Ecto neural progenitor cell (in vitro differentiated cells): ENCODE data around the gene PELI3.
"Not testable (repeated sequence)": the region's sequence is repeated elsewhere in the genome, so short reads cannot be mapped to it uniquely, and the experiment has no call there.

Experiments
- DNase-seq: peaks from one replicate; pipeline ENCODE4 v3.0.0-alpha.2; 2018; ENCODE audit warnings: low spot score

PELI3 gene

GRCh38 chr11:66447012-66447411 lies 19.7 kb upstream of the PELI3 start:
- DNase-seq, result no peak

GRCh38 chr11:66448523-66448922 lies 18.2 kb upstream of the PELI3 start:
- no peak for DNase-seq

- no peak for DNase-seq
Measured at GRCh38 chr11:66450560-66450959, 16.1 kb upstream of the PELI3 start.

- DNase-seq, result no peak
Measured at GRCh38 chr11:66451663-66452062, 15.0 kb upstream of the PELI3 start.

GRCh38 chr11:66454247-66454646 lies 12.5 kb upstream of the PELI3 start:
- no peak for DNase-seq

- no peak for DNase-seq
Measured at GRCh38 chr11:66454828-66455227, 11.9 kb upstream of the PELI3 start.

GRCh38 chr11:66457826-66458225 lies 8.9 kb upstream of the PELI3 start:
- no peak for DNase-seq

GRCh38 chr11:66459138-66459778 lies 7.4 kb upstream of the PELI3 start:
- DNase-seq, result no peak

- no peak for DNase-seq
Measured at GRCh38 chr11:66462010-66462409, 4.7 kb upstream of the PELI3 start.

GRCh38 chr11:66462911-66463310 lies 3.8 kb upstream of the PELI3 start:
- DNase-seq, result no peak

- DNase-seq, result not testable (repeated sequence)
Measured at GRCh38 chr11:66464116-66464515, 2.6 kb upstream of the PELI3 start.

GRCh38 chr11:66464916-66465315 lies 1.8 kb upstream of the PELI3 start:
- no peak for DNase-seq

GRCh38 chr11:66465373-66466224 lies 1.1 kb upstream of the PELI3 start:
- no peak for DNase-seq

- DNase-seq, result no peak
Measured at GRCh38 chr11:66467034-66467659, 442 bp downstream of the PELI3 start.

GRCh38 chr11:66467756-66468155 lies 1.1 kb downstream of the PELI3 start:
- peak; percentile 79 for DNase-seq

GRCh38 chr11:66468691-66469090 lies 2.0 kb downstream of the PELI3 start:
- no peak for DNase-seq

GRCh38 chr11:66469441-66469840 lies 2.7 kb downstream of the PELI3 start:
- DNase-seq, result no peak

GRCh38 chr11:66470015-66470414 lies 3.3 kb downstream of the PELI3 start:
- no peak for DNase-seq

GRCh38 chr11:66471142-66471541 lies 4.4 kb downstream of the PELI3 start:
- no peak for DNase-seq

GRCh38 chr11:66472054-66472453 lies 5.3 kb downstream of the PELI3 start:
- DNase-seq, result no peak

GRCh38 chr11:66473167-66473566 lies 6.5 kb downstream of the PELI3 start:
- no peak for DNase-seq

GRCh38 chr11:66473608-66474515 lies 7.2 kb downstream of the PELI3 start:
- no peak for DNase-seq
